ENCODE results near the gene OPRM1.
A peak's percentile ranks its signal among the peaks of the same experiment; 100 is the strongest.

The OPRM1 gene

DNA sequence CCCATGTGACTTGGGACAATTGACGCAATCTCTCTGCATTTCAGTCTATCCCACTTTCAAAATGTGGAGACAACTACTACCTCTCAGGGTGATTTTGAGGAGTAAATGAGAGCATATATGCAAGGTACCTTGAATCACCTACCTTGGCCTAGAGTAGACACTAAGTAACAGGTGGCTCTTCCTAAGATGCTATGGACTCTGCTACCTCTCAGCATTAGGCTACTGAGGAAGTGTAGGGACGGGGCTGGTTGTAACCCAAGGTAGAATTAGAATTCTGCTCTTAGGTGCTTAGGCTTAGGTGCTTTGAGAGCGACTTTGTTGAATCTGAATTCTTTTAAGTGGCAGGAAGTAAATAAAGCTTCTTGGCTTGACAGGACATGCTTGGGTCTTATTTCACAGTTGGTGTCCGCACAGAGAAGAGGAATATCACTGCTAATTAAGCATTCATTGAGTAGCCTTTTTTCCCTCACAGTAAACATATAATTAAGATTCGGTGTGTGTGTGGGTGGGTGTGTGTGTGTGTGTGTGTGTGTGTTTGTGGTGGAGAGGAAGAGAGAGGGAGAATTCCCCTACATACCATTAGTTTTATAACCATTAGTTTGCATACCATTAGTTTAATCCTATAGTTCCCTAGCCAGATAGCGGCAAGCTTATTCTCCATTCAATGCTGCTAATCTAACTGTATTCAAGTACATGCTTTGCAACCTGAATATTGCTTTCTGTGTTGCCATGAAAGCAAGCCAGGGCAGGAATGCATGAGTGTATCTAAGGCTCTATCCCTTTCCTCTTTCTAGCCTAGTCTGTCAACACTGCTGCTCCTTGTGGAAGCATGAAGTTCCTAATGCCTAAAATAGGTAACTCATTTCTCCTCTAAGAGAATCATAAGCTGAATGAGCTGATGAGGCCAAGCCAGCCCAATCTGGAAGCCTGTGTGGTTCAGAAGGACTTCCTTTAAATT, 205.0 kb downstream of the OPRM1 start:
- DNase-seq = no peak

DNA sequence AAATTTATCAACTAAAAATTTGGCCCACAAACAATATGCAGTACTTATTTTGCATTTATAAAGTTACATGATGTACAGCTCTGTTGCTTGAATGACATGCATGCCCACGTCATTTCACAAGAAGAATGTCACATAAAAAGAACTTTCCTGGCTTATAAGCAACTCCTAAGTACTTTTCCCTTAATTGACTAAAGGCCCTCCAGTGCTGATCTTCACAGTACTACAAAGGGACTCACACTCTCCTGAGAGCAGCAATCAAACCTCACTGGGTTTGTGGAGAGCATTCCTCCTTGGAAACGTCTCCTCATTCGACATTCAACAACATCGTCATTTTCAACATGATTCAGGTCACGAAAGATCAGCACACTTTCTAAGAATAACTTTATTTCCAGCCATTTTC, 206.5 kb downstream of the OPRM1 start:
- DNase-seq = no peak

DNA sequence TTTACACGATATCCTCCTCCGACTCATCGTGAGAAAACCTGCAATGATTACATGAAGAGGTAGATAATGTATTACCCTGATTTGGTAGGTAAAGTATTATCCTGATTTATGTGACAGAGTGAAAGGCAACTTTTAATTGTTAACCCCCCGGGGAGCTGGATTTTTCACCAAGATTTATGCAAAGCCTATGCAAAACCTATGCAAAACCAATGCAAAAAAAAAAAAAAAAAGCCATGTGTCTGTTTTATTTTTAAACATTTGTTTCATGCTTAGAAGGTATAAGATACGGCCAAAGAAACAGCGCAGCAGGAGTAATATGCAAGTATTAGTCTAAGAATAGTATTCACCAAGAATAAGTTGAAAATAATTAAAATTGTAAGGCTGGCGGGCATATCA, 207.7 kb downstream of the OPRM1 start:
- DNase-seq = no peak

DNA sequence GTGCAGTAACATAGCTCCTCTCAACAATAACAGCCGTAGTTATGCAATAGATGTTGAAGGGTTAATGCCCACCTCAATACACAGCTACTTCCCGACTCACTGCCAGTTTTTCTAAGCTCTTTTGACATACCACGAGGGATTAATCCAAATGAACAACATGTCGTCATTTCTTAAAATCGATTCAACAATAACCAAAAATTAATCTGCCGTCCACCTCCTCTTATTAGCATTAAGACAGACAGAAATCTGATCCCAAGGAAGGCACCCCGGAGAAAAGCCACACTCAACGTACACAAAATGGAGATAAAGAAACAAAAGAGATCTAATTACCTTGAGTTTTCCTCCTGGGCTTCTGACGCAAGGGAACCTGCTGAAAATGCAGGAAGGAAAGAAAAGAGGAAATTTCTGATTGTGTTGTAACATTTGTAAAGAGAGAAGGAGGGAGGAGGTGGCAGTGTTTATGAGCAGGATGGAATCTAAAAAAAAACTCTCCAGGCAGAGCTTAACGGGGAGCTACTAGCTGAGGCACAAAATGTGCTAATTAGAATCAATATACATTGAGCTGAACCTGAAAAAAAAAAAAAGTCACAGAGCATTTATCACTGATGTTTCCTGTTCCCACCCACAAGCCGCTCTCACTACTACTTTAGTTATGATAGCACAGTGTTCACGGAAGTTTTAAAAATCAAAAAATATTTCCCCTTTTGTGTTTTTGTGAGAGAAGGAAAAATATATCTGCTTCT, 208.2 kb downstream of the OPRM1 start:
- DNase-seq = peak in 1 of 2 donors; percentile 39

DNA sequence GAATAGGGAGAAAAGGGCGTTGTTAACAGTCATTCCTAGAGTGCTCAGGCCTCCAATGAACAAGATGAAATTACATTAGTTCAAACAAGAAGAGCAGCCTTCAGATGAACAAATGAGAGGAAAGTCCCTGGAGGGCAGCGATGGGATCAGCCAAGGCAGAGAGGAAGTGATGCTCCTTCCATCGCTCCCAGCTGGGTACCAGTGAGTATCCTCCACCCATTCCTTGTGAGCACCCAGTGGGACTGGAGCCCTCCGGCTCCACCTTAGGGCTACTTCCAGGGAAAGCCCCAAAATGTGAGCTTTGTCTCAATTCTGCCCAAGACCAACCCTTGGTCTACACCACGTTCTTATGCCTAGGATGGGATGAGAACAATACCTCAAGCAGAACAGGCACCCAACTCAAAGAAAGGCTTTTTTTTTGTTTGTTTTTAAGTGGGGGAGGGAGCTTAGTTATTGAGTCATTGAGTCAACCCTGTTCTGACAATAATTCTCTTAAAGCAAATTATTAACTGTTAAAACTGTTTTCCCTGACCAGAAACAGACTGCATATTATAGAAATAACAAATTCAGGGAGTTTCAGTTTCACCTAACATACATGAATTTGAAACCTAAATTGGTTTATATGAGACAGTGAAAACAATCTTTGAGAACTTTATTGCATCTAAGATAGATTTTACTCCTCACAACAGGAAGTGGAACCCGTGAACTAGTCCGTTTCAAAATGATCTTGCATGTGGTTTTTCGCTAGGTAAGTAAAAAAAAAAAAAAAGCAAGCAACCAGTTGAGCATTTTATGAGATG, 210.7 kb downstream of the OPRM1 start:
- DNase-seq = no peak

DNA sequence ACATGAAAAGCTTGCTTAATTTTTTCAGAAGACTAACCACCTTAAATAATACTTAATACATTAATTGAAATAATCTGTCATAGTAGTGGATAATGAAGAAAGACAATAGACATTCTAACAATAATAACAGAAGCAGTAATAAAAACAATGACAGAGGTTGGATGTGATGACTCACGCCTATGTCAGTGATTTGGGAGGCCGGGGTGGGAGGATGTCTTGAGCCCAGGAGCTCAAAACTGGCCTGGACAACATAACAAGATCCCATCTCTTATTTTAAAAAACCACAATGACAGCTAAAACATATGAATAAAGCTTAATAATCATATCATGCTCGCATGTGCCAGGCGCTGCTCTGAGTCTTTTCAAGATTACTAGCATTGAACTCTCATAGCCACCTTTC, 212.1 kb downstream of the OPRM1 start:
- no peak for DNase-seq

DNA sequence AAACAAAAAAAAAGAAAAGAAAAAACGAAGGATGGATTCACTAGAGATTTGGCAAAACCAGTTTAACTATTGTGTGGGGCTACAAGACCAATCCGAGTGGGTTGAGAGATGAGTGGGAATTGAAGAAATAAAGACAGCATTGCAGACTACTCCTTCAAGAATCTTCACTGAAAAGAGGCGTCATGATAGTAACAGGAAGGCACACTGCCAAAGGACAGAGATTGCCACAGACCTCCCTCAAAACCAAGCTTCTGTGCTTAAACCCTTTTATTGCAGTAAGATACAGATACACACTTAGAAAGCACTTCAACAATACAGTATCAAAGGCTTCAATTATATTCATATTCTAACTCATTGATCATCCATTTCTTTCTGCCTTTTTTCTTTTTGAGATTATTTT, 213.6 kb downstream of the OPRM1 start:
- DNase-seq = no peak

DNA sequence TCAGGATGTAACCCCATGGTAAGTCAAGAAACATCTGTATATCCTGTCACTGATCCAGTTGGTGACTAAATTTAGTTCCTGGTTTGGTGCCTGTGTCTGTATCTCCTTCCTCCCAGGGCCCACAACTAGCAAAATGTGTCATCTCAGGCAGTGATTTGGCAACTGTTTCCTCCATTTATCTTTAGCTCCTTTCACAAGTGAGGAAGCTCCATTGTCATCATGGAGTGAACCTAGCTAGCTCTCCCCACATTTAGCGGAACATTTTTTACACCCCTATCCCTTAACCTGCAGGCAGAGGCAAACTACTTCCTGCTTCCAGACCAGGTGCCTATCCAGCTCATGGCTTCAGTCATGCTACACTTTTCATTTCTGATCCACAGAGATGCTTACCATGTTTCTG, 218.0 kb downstream of the OPRM1 start:
- DNase-seq = peak in 1 of 2 donors; percentile 96

DNA sequence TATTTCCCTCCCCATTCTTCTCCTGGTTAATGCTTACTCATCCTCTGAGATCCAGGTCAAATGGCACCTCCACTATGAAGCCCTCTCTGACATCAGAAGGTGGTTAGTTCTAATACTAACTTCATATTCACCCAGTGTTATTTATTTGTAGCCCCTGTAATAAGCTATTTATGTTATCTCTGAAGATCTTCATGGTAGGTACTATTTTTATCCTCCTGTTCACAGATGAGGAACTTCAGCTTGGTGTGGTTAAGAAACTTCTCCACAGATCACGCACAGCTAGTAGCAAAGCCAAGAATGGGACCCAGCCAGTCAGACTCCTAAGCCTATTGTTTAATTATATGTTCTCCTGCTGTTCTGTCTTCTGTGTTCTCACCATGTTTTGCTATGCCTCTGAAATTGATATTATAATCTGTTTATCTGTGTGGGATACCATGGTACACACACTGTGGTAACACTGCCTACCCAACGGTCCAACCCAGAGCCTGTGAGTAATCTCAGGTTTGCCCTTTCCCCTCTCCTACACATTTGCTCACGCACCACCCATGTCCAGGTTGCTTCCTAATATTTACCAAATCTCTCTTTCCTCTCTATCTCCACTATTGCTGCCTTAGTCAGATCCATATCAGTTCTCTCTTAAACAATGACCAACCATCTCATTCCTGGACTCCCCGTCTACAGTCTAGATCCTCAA, 219.2 kb downstream of the OPRM1 start:
- peak in 1 of 2 donors; percentile 94 for DNase-seq

DNA sequence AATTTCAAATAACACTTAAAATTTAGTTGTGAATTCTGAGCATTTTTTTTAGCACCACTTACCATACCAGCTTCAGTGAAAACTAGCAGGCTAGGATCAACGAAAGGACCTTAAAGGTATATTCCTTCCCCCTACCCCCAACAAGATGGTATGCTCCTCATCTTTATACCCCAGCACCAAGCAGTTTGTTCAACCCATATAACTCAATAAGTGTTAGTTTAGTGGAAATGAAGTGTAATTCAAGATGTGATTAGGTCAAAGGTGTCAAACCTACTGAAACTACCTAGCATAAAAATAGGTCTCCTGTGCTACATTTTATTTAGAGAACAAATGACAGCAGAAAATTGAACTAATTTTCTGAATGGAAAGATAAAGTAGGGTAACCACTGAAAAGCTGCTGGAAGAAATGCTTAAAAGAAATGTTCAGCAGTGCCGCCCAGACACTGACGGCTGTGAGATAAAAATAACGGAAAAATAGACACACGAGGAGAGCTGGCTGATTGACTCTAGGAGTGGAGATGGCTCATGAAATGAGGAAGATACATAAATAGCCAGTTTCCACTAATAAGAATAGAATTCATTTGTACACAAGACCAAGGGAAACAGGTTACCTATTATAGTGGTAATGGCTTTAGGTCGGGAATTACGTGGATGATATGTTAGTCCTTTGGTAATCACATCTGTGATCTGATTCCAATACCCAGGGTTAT, 222.8 kb downstream of the OPRM1 start:
- DNase-seq = peak in 1 of 2 donors; percentile 23

DNA sequence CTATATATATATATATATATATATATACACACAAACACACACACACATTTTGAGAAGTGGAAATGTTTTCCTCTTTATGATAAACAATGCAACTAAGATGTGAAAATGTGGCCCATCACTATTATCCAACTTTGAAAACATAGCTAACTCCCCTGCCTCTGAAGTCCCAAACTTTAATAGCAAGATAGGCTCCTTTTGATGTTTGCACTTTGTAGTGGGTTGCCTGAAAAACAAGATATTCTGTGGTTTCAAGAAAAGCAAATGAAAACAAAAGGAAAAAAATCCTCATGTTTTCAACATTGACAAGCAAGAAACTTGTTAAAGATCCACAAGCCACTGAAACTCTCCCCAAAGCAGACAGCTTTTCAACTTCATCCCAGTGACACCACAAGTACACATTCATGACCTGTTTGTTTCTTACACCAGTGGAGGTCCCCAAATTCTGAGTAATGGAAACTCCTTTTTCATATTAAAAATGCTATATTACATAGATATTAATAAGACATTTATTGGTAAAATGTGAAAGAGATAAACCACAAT, 227.6 kb downstream of the OPRM1 start:
- DNase-seq = no peak

DNA sequence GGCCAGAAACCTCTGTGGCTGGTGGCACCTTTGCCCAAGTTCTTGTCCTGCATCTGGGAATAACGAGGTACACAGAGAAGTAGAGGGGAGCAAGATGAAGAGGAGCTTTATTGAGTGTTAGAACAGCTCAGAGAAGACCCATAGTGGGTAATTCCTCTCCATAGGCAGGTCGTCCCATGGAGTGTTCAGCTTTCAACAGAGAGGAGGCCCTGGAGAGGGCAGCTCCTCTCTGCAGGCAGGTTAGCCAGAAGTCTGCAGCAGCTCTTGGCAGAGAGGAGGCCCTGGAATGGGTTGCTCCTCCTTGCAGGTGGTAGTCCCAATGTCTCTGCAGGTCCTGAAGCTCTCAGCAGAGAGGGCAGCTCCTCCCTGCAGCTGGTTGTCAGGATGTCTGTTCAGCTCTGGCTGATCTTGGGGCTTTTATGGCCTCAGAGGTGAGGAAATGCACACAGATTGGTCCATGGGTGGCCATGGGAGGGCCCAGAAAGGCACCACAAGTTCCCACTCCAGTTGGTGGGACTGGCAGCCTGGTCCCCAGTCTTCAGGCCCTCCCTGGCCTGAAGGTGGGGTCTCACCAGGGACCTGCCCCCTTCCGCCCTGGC, 228.6 kb downstream of the OPRM1 start:
- no peak for DNase-seq

DNA sequence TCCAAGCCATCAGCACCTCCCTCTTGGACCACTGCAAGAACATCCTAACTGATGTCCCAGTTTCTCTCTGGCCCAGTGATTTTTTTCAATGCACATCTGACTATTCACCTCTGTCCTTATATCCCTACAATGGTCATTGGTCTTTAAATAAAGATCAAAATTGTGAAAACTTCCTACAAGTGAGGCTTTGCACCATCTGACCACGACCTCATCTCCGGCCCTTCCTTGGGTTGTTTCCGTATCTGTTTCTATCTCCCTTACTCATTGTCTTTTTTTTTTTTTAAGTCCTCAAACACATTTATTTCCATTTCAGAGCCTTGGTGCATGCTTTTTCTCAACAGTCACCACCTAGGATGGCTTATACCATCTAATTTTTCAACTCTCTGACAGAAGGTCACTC, 229.4 kb downstream of the OPRM1 start:
- DNase-seq = no peak

DNA sequence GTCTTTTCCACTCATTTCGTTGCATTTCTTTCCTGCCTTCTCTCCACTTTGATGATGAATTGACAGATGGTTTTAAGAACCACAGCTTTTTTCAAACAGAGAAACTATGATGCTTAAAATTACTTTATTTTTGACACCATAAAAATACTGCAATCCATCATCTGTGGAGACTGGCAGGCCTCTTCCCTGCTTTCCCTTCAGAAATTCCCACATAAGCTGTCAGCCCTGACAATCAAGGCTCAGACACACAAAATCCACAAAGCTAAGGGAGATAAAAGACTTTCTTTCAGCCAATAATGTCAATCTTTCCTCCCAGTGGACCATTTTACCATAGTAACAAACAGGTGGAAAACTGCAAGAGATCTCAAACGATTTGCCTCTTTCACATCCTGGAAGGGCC, 235.1 kb downstream of the OPRM1 start:
- no peak for DNase-seq

DNA sequence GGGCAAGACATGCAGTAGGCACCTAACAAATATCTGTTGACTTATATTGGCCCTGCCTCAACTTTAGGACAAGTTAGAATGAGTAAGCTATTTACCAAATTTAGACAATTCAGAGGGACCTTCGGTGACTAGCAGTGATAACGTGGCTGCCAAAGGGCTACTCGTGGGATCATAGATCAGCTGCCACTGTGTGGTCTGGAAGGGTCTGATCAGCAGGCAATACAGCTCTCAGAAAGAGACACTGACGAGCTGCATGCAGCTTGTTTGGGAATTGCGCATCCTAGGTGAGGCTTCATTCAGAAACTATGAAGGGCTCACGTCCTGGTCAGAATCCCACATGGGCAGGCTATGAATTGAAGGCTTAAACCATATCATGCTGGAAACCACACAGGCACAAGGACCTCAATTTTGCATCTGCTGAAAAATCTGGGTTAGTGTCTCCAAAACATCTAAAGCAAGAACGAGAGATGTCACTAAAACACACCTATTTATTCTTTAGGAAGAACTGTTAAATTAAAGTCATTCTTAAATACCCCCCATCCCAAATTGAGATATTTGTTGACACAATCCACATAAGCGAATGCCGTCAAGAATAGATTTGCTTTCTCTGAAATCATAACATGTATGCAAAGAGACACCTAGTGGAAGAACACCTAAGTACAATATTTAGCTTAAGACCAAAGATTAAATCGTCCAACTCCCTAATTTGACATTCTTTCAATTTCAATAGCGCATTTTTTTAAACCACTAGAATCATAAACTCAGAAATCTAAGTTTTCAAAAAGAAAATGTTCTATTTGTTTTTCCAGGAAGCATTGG, 238.0 kb downstream of the OPRM1 start:
- DNase-seq = peak in 1 of 2 donors; percentile 72

DNA sequence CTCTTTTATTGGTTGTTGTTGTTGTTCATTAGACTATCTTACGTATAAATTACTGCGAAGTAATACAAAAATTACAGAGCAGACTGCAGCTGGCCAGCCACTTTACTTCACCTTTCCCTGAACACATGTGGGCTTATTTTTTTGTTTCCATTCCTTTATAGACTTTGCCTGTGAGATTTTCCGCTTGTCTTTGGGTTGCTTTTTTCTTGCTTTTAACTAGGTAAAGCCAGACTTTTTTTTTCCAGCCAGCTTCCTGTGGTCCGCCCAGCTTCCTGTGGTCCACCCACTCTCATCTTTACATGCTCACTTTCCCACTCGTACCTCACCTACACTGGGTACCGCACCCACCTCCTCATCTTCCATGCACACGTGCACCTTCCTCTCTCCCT, 238.6 kb downstream of the OPRM1 start:
- no peak for DNase-seq

DNA sequence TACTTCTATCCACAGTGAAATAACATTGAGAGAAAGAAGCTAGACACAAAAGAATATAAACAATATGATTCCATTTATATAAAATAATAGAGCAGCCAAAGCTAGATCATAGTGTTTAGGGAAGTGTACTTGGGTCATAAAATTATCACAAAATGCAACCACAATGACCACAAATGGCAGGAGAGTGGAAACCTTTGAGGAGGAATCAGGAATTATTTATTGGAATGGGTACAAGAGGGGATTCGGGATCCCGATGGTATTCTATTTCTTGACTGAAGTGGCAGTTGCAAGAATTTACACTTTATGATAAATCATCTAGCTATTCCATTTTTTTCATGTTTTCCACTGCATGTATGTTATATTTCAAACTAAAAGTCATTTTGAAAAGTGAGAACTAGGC, 241.5 kb downstream of the OPRM1 start:
- DNase-seq = no peak

DNA sequence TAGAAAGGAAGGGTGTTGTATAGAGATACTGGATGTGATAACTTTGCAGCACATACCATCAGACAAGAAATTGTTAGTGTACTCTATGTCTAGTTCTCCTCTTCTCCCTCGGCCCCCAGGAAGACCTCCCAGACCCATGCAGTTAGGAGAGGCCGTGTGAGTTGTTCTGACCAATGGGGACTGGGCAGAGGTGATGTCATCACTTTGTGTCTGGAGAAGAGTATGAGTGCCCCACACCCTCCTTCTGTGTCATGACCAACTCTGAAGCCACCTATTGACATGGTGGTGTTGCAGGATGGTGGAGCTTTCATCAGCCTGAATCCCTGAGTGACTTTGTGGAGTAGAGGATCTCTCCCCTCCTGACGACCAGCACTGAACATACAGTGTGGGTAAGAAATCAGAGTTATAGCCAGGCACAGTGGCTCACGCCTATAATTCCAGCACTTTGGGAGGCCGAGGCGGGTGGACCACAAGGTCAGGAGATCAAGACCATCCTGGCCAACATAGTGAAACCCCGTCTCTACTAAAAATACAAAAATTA, 245.3 kb downstream of the OPRM1 start:
- no peak for DNase-seq

DNA sequence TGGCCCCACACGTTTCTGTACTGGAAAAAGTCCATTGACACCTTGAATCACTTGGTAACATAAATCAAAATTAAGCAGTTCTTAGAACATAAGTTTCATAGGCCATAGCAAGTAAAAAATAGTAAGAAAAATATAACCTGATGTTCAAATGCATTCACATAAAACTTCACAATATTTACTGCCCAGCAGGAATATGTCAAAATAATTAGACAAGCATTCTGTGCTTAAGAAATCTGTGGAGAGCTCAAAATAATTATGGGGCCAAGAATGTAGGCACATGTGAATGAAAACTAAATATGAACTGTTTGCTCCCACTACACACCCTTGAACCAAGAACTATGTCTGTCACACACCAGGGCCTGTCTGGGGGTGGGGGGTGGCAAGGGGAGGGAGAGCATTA, 246.8 kb downstream of the OPRM1 start:
- DNase-seq = no peak
